GM15510 (cell line): ENCODE measurements around the gene C3orf38.

Experiments used
- POLR2A ChIP-seq: IDR thresholded peaks from 3 replicates; pipeline ENCODE4 v1.6.1; 2011; ENCODE audit warnings: borderline replicate concordance; ENCODE audit not compliant: insufficient read length; ENCODE audit errors: extremely low read depth

The C3orf38 gene

DNA sequence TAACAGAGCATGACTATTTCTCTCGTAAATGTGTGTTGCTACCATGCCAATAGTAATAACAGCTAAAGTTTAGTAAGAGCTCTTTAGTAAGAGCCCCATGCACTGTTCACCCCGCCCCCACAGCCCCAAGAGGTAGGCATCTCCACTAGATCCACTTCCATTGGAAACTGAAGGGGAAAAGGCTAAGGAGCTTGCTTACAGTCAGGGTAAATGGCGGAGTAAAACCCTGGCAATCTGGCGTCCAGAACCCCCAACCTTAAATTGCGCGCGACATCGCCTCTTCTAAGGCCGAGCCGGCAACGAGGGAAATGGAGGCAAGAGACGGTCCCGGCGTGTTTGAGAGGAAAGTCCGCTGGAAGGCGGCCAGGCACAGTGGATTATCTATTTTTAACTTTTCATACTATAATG is 654 bp upstream of the C3orf38 start:
- TF ChIP-seq POLR2A, result no peak

- no peak for TF ChIP-seq POLR2A
Observed at GRCh38 chr3:88150371-88150770, 612 bp downstream of the C3orf38 start.

DNA sequence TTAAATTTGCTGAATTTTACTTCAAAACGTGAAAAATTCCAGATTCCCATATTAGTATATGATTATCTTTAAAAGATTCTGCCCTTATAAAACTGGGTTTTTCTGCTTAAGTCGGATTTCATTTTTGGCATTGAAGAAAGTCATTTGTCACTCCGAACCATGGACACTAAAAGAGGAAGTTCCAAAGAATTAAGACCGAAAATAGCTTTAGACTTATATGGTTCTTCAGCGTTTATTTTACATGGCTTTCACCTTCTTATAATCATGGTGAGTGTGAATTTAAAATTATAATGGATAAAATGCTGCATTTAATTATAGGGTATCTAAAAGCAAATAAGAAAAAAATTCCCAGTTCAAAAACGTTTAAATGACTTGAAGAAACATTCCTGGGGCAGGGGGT is 1.0 kb downstream of the C3orf38 start:
- no peak for TF ChIP-seq POLR2A

GRCh38 chr3:88151358-88151757 is 1.6 kb downstream of the C3orf38 start:
- TF ChIP-seq POLR2A, result no peak

DNA sequence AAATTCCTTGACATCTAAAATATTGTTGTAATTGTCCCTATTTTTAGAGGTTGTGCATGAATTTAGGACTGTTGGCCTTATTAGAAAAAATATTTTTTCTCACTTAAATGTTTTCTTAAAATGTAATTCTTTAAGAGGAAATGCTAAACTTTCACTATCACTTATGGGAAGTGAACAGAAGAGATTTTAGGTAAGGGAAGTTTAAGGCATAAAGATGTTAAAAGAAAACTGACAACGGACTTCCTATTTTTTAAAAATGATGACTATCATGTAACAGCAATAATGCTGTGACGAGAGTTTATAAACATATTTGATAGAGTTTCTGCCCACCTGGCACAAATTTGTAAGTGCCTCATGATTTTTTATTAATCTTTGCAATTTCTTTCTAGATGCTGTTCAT is 3.1 kb downstream of the C3orf38 start:
- TF ChIP-seq POLR2A, result no peak

- TF ChIP-seq POLR2A, result no peak
Observed at GRCh38 chr3:88166419-88166971, 16.7 kb downstream of the C3orf38 start.

DNA sequence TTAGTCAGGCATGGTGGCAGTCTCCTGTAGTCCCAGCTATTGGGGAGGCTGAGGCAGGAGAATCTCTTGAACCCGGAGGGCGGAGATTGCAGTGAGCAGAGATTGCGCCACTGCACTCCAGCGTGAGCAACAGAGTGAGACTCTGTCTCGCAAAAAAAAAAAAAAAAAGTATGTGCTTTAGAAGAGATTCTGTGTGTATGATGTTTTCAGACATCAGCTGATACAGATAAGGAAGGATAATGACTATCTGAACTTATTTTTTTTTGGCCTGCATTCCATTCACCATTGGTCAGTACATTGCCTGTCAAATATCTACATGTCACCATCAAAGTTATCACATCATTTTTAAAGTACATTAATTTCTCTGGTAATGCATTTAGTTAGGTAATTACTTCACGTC is 17.4 kb downstream of the C3orf38 start:
- TF ChIP-seq POLR2A, result no peak

- no peak for TF ChIP-seq POLR2A
Observed at GRCh38 chr3:88167704-88168103, 17.9 kb downstream of the C3orf38 start.

DNA sequence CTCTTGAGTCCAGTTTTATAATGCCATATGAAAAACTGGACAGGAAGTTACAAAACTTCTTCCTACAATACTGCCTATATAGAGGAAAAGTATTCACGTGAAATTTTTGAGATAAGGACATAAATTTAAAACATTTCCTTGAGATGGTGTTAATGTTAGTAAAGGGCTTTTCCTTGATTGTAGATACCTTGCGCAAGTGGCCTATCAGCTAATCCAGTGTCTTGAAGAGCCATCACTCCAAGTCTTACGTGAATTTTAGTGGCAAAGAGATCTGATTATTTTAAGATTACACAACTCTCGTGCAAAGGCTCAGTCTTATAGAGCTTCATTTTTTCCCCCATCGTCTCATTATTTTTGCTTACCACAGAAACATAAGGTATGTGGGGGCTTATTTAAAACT is 18.4 kb downstream of the C3orf38 start:
- TF ChIP-seq POLR2A, result no peak

- no peak for TF ChIP-seq POLR2A
Observed at GRCh38 chr3:88180398-88180999, 30.7 kb downstream of the C3orf38 start.

- no peak for TF ChIP-seq POLR2A
Observed at GRCh38 chr3:88188436-88188835, 38.7 kb downstream of the C3orf38 start.

GRCh38 chr3:88189361-88189810 is 39.6 kb downstream of the C3orf38 start:
- no peak for TF ChIP-seq POLR2A

- no peak for TF ChIP-seq POLR2A
Observed at GRCh38 chr3:88191872-88192409, 42.2 kb downstream of the C3orf38 start.

GRCh38 chr3:88192631-88193030 is 42.9 kb downstream of the C3orf38 start:
- no peak for TF ChIP-seq POLR2A

- TF ChIP-seq POLR2A, result no peak
Observed at GRCh38 chr3:88195951-88196434, 46.2 kb downstream of the C3orf38 start.

DNA sequence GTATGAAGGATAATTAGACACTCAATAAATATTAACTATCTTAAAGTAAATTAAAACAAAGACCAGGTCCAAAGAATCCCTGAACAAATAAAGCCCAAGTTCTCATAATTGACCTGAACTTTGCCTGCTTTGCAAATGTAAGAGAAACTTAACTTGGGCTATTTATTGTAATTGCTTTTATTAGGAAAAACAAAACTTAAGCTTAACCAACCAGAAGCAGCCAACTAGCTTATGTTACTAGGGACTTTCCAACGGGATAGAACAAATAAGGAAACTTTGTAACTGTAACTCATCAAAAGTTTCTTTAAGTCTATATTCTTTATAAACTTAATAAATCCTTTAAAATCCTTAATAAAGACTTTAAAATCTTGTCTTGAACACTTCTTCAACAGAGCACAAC is 48.4 kb downstream of the C3orf38 start:
- no peak for TF ChIP-seq POLR2A
